ENCODE measurements around the gene GUK1. TPM values are rescaled to one million over a fixed set of nuclear protein-coding genes. Genes with fewer than 3 reads are reported as not detected.
A peak's percentile ranks its signal among the peaks of the same experiment; 100 is the strongest.

Gene GUK1
- total RNA-seq, 2 experiments from 2014 or later, result 154 to 197 TPM

DNA sequence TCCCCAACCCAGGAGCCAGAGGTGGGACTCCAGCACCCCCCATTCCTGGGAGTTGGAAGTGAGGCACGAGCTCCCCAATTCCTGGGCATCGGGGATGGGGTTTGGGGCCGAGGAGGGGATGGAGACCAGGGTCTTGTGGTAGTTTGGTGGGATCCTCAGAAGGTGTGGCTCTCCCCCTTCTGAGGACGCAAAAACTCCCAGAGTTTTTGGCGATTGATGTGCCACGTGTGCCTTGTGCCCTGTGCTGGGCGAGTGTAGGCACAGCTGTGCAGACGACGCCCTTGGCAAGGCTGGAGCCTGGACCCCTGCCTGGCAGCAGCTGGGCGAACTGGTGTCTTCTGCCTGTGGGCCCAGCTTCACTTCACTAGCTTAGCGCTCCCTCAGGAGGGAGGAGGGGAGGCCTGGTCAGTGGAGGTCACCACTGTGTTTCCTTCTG lies 2.6 kb downstream of the GUK1 start:
- Histone ChIP-seq H3K4me3 (ENCODE audit: low read depth, low read length, poor library complexity, severe bottlenecking) (peak overlapping the region; percentile 92), H3K4me1 (ENCODE audit: insufficient read depth, low read length, poor library complexity, severe bottlenecking) (peaks cover 55% of the 10 kb centered on the region), H2AFZ (ENCODE audit: low read length) (no peak overlapping the region), H3K9me2 (ENCODE audit: insufficient read depth, low read length) (no peaks in the 10 kb centered on the region), H3K27ac (ENCODE audit: low read depth, low read length, poor library complexity, severe bottlenecking) (peak overlapping the region; percentile 51), H3K36me3 (ENCODE audit: insufficient read depth, low read length) (peaks cover 34% of the 10 kb centered on the region), H3K79me2 (ENCODE audit: insufficient read depth, low read depth, low read length) (peaks cover 47% of the 10 kb centered on the region), H3K9me3 (ENCODE audit: low read length) (no peaks in the 10 kb centered on the region), H4K20me1 (ENCODE audit: insufficient read depth, low read length) (peaks cover 16% of the 10 kb centered on the region; the same call in 1 of the 2 replicates), H3K4me2 (ENCODE audit: low read length) (peak overlapping the region; percentile 99)
- ChIA-PET POLR2A (interaction anchor here (1.1 to 1.3 kb wide), 2 partner anchors 14 to 22 kb away, joined by 4 to 8 read pairs; partner anchors contain the start of gene IBA57), CTCF (ENCODE audit: unreplicated experiment) (interaction anchor here (0.5 kb wide), 1 partner anchor 71 kb away, joined by 5 read pairs; no protein-coding TSS in a partner anchor)
- TF ChIP-seq, protein P1, sequence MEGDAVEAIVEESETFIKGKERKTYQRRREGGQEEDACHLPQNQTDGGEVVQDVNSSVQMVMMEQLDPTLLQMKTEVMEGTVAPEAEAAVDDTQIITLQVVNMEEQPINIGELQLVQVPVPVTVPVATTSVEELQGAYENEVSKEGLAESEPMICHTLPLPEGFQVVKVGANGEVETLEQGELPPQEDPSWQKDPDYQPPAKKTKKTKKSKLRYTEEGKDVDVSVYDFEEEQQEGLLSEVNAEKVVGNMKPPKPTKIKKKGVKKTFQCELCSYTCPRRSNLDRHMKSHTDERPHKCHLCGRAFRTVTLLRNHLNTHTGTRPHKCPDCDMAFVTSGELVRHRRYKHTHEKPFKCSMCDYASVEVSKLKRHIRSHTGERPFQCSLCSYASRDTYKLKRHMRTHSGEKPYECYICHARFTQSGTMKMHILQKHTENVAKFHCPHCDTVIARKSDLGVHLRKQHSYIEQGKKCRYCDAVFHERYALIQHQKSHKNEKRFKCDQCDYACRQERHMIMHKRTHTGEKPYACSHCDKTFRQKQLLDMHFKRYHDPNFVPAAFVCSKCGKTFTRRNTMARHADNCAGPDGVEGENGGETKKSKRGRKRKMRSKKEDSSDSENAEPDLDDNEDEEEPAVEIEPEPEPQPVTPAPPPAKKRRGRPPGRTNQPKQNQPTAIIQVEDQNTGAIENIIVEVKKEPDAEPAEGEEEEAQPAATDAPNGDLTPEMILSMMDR (conservative IDR thresholded peaks at IDR 0.05; ENCODE audit: low read length), result no peak
- no peak for TF ChIP-seq EZH2phosphoT487 (IDR thresholded peaks at IDR 0.05; ENCODE audit: borderline replicate concordance, low read depth, low read length)
- intact Hi-C loops (cut with micrococcal nuclease; ENCODE audit: unreplicated experiment), result no loop called here
- DNase-seq (ENCODE audit: low spot score), result no peak
- no TSS peak for BruUV-seq (replicated peaks)

DNA sequence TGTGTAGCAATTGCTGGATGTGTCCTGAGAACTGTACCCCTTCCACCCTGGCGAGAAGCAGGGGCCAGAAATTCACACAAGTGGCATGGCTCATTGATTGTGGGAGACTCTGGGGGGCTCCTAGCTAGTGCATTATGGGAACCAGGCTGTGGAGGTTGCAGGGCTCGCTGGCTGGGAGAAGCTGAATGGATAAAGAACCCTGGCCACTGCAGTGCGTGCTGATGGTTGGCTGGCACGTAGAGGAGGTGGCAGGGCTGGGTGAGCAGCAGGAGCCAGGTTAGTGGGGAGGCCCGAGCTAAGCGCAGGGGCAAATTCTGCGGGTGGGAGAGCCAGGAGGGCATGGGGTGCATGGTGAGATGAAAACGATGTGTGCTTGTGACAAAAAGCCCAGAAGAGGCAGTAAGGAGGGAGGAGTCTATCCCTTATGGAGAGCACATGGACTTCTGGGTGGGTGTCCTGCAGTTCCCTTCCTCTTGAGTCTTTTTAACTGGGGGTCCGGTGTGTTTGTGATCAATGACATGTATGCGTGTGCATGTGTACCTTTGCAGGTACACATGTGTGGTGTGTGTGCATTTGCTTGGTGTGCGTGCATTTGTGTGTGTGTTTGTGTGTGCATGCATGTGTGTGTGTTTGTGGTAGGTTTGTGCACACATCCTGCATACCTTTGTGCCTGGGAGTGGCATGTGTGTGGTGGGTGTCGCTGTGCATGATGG lies 3.6 kb downstream of the GUK1 start:
- Histone ChIP-seq H3K36me3 (ENCODE audit: insufficient read depth, low read length) (peaks cover 43% of the 10 kb centered on the region), H3K79me2 (ENCODE audit: insufficient read depth, low read depth, low read length) (peaks cover 47% of the 10 kb centered on the region), H3K9me3 (ENCODE audit: low read length) (no peaks in the 10 kb centered on the region), H3K4me3 (ENCODE audit: low read depth, low read length, poor library complexity, severe bottlenecking) (no peak overlapping the region), H3K4me2 (ENCODE audit: low read length) (peak overlapping the region; percentile 99), H3K4me1 (ENCODE audit: insufficient read depth, low read length, poor library complexity, severe bottlenecking) (peaks cover 49% of the 10 kb centered on the region), H2AFZ (ENCODE audit: low read length) (no peak overlapping the region), H3K9me2 (ENCODE audit: insufficient read depth, low read length) (no peaks in the 10 kb centered on the region), H3K27ac (ENCODE audit: low read depth, low read length, poor library complexity, severe bottlenecking) (peak overlapping the region; percentile 51), H4K20me1 (ENCODE audit: insufficient read depth, low read length) (peaks cover 16% of the 10 kb centered on the region; the same call in 1 of the 2 replicates)
- no TSS peak for BruUV-seq (replicated peaks)
- intact Hi-C loops (cut with micrococcal nuclease; ENCODE audit: unreplicated experiment), result no loop called here
- ChIA-PET POLR2A (interaction anchor here (1.1 to 1.3 kb wide), 2 partner anchors 13 to 21 kb away, joined by 4 to 8 read pairs; partner anchors contain the start of gene IBA57), CTCF (ENCODE audit: unreplicated experiment) (no interaction called here)
- TF ChIP-seq, protein P1 (conservative IDR thresholded peaks at IDR 0.05; ENCODE audit: low read length), result no peak
- TF ChIP-seq EZH2phosphoT487 (IDR thresholded peaks at IDR 0.05; ENCODE audit: borderline replicate concordance, low read depth, low read length), result no peak
- DNase-seq (ENCODE audit: low spot score), result no peak
